ENCODE data around the gene DCTD. TPM values are rescaled to one million over a fixed set of nuclear protein-coding genes. Genes with fewer than 3 reads are reported as not detected.

Gene DCTD
- total RNA-seq, 1 experiment from 2014 or later: 100 TPM

- Histone ChIP-seq H2AK5ac (ENCODE audit: insufficient read length, low read length) (no peak overlapping the region), H2BK5ac (ENCODE audit: insufficient read length, low read length) (no peak overlapping the region), H3T11ph (ENCODE audit: low read length) (no peak overlapping the region), H4K5ac (ENCODE audit: insufficient read length, low read depth, low read length) (no peak overlapping the region), H3K14ac (ENCODE audit: insufficient read depth, low read length) (no peak overlapping the region), H3K18ac (ENCODE audit: insufficient read length, low read depth, low read length) (no peak overlapping the region), H4K8ac (replicated peaks; ENCODE audit: insufficient read length, low read depth, low read length) (no peak overlapping the region), H4K91ac (ENCODE audit: insufficient read length, low read depth, low read length) (no peak overlapping the region), H3K4ac (ENCODE audit: low read depth, low read length) (no peak overlapping the region), H3K27me3 (ENCODE audit: insufficient read depth, low read length) (no peaks in the 10 kb centered on the region), H3K56ac (ENCODE audit: insufficient read length, low read depth, low read length) (no peak overlapping the region), H3K79me1 (ENCODE audit: insufficient read depth, low read depth, low read length, poor library complexity, severe bottlenecking) (no peaks in the 10 kb centered on the region), H3K4me1 (ENCODE audit: insufficient read depth, low read length) (no peaks in the 10 kb centered on the region; the same call in 1 of the 2 replicates), H2BK12ac (ENCODE audit: insufficient read length, low read depth, low read length) (no peak overlapping the region), H3K4me2 (ENCODE audit: insufficient read depth, insufficient read length, low read length) (no peak overlapping the region), H3K9me3 (ENCODE audit: control insufficient read depth, low read depth, low read length) (no peaks in the 10 kb centered on the region), H3K79me2 (ENCODE audit: insufficient read depth, low read length) (no peaks in the 10 kb centered on the region), H2AFZ (ENCODE audit: low read length) (no peak overlapping the region), H2BK20ac (ENCODE audit: low read depth, low read length, poor library complexity, severe bottlenecking) (no peak overlapping the region), H3K23me2 (ENCODE audit: insufficient read length, low read depth, low read length, poor library complexity, severe bottlenecking) (peaks cover 4% of the 10 kb centered on the region), H3K27ac (ENCODE audit: insufficient read length, low read depth, low read length) (no peak overlapping the region), H3K9ac (ENCODE audit: extremely low read depth, insufficient read length, low read length) (no peak overlapping the region), H3K23ac (ENCODE audit: insufficient read length, low read depth, low read length) (no peak overlapping the region), H2BK120ac (ENCODE audit: low read depth, low read length, poor library complexity, severe bottlenecking) (no peak overlapping the region), H2BK15ac (ENCODE audit: low read depth, low read length) (no peak overlapping the region), H4K20me1 (ENCODE audit: control insufficient read depth, insufficient read depth, insufficient read length) (no peaks in the 10 kb centered on the region)
- H3K36me3 Mint-ChIP-seq (ENCODE audit: insufficient read depth in 1 of 3, low read depth in 3 of 3): no peaks in the 10 kb centered on the region
- H3K4me1 Mint-ChIP-seq: peaks cover 20 to 21% of the 10 kb centered on the region in 2 experiments
- WGBS (ENCODE audit: extremely low coverage, insufficient read length, low lambda C conversion rate): no CpG with 5 or more reads among the region's 4 CpGs
- DNase-seq: no peak
- H3K9me3 Mint-ChIP-seq: no peaks in the 10 kb centered on the region
- no peak overlapping the region for H3K4me3 Mint-ChIP-seq
- no peak for TF ChIP-seq CTCF (conservative IDR thresholded peaks at IDR 0.05)
- no peaks in the 10 kb centered on the region for H3K27me3 Mint-ChIP-seq (ENCODE audit: low read depth)
- H3K27ac Mint-ChIP-seq: no peak overlapping the region
These were observed 47.5 kb downstream of the DCTD start for GRCh38 chr4:182869697-182870096.
